Activated CD4-positive, alpha-beta T cell treated with anti-CD3 and anti-CD28 coated beads, Interleukin-2, amount 50 U/mL, for 1 hour (primary cell): ENCODE data around the gene MYOM3.
"Not testable (repeated sequence)": the region's sequence is repeated elsewhere in the genome, so short reads cannot be mapped to it uniquely, and the experiment has no call there.

Experiments
- DNase-seq: peaks from one replicate; pipeline ENCODE4 v3.0.0-alpha.2; 2020

Gene MYOM3

GRCh38 chr1:24022581-24023361, 89.2 kb downstream of the MYOM3 start:
- DNase-seq, result no peak

DNA sequence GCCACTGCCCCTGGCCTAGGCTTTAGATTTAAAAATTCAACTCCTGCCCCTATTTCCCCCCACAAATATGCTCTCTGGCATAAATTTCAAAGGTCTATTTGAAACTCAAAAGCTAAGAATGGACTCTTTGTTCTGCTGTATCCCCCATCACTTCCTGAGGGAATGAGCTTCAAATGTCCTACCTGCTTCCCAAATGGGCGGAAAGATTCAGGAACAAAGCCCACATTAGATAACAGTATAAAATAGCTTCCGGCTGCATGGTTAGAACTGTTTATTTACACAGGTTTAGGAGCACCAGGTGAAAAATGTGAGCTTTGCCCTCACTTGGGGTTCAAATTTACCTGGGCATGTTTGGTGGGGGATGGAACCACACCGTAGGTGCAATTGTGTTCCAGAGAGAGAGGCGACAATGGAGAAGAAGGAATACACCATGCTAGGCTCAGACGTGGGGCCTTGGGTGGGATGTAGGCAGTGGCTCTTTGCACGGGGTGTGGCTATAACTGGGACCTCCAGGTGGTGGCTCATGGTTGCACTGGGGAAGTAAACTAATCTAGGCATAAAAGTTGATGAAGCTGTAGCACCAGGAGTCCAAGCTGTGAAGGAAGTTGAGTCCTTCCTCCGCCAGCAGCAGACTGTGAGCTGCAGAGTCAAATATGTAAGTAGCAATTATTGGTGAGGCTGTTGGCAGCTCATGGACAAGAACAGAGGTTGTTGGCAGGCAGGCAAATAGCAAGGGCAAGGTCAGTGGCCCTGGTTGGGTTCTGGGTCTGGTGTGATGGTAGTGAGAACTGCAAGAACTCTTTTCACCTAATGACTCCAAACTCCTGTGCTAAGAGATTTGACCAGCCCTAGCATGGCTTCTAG, 90.3 kb downstream of the MYOM3 start:
- no peak for DNase-seq

GRCh38 chr1:24020470-24020869, 91.5 kb downstream of the MYOM3 start:
- no peak for DNase-seq

GRCh38 chr1:24020025-24020424, 91.9 kb downstream of the MYOM3 start:
- DNase-seq, result no peak

- DNase-seq, result no peak
These were observed 93.0 kb downstream of the MYOM3 start for GRCh38 chr1:24018611-24019580.

GRCh38 chr1:24015221-24016210, 96.4 kb downstream of the MYOM3 start:
- no peak for DNase-seq

DNA sequence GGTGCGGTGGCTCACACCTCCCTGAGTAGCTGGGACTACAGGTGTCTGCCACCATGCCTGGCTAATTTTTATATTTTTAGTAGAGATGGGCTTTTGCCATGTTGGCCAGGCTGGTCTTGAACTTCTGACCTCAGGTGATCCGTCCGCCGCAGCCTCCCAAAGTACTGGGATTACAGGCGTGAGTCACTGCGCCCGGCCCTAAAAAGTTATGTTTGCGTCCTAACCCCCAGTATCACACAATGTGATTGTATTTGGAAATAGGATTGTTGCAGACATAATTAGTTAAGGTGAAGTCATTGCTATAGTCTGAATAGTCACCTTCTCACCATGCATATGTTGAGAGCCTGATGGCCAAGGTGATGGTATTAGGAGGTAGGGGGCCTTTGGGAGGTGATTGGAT, 99.1 kb downstream of the MYOM3 start:
- not testable (repeated sequence) for DNase-seq

DNA sequence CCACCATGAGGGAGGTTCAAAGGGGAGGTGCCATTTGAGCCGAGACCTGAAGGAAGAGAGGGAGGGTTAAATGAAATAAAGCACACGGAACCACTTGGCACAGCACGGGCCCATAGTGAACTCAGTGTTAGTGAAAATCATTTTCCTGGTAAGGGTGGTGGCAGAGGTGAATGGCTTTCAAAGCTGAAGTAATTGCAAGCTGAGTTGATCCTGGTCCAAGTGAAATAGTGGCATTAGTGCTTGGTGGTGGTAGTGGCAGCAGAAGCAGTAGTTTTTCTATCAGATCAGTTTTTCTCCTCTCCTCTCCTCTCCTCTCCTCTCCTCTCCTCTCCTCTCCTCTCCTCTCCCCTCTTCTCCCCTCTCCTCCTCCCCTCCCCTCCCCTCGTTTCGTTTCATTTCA, 101.3 kb downstream of the MYOM3 start:
- DNase-seq, result no peak

- no peak for DNase-seq
These were observed 102.5 kb downstream of the MYOM3 start for GRCh38 chr1:24009406-24009805.

GRCh38 chr1:24008574-24009184, 103.3 kb downstream of the MYOM3 start:
- DNase-seq, result not testable (repeated sequence)

- no peak for DNase-seq
These were observed 104.9 kb downstream of the MYOM3 start for GRCh38 chr1:24007079-24007478.
